Tibial nerve (tissue), 4 donors: ENCODE measurements around the gene CRYBG1.

Experiments
- CTCF ChIP-seq, 5 experiments: fragments of 200-600 bp in 3 of 5; fragments of 450-650 bp in 2 of 5; sonication (generic) in 3 of 5; IDR thresholded peaks; one replicate each; pipeline ENCODE4 v1.5.1; 2016 to 2019; ENCODE audit warnings: antibody characterized with exemption in 5 of 5, mild to moderate bottlenecking in 3 of 5, moderate library complexity in 2 of 5
- EP300 ChIP-seq, 2 donors: sonication (generic); formaldehyde crosslinking; IDR thresholded peaks; one replicate each; pipeline ENCODE4 v1.6.1; 2017; ENCODE audit warnings: antibody characterized with exemption in 2 of 2, mild to moderate bottlenecking in 1 of 2
- POLR2A ChIP-seq, 2 donors: fragments of 450-650 bp; IDR thresholded peaks; one replicate each; pipeline ENCODE4 v1.6.1; 2017; ENCODE audit warnings: antibody characterized with exemption in 2 of 2, mild to moderate bottlenecking in 2 of 2, moderate library complexity in 2 of 2

GRCh38 chr6:106574741-106575458 lies 214.4 kb downstream of the CRYBG1 start:
- TF ChIP-seq CTCF (IDR thresholded peaks at IDR 0.05) = no peak
- no peak for TF ChIP-seq POLR2A (IDR thresholded peaks at IDR 0.05)
- peak in 1 of 2 donors; percentile 22 for TF ChIP-seq EP300 (IDR thresholded peaks at IDR 0.05)
